Astrocyte of the spinal cord (primary cell): ENCODE results near the gene ADGRF1.

Experiments
- DNase-seq: peaks from one replicate; pipeline ENCODE4 v3.0.0; 2011; ENCODE audit warnings: low read depth, low spot score
- H3K4me3 ChIP-seq: 2 replicates; pipeline ENCODE4 v1.5.1; 2011; ENCODE audit warnings: low read depth, mild to moderate bottlenecking, low read length, moderate library complexity
- in situ Hi-C: cut with HindIII; loops from 2 replicates; pipeline ENCODE4 v1.10.0; 2017; ENCODE audit warnings: low sequenced_read_pairs
- TF ChIP-seq, protein P1 (sequence below): IDR thresholded peaks from 2 replicates; pipeline ENCODE4 v1.5.1; 2012; ENCODE audit warnings: low read depth, mild to moderate bottlenecking, low read length, inconsistent platforms

Gene ADGRF1

GRCh38 chr6:47047479-47048407, 5.6 kb upstream of the ADGRF1 start:
- peak; percentile 86 for DNase-seq
- no peak overlapping the region for H3K4me3 ChIP-seq

DNA sequence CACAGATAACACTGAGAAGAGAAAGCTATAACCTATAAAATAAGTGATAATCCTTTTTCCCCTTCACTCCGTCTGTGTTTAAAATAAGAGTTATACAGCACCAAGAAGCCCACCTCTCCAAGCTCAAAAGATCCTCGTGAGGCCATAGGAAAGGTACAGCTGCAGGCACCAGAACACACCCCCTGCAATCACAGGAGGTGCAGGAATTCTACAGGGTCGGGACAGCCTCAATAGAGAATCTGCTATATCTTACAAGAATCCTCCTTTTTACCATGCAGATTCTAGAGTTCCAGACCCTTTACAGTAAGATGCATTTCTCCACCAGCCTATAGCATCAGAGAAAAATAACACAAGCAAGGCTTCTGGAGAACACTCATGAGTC, 5.0 kb upstream of the ADGRF1 start:
- in situ Hi-C loops = no loop called here
- no peak overlapping the region for H3K4me3 ChIP-seq
- TF ChIP-seq, protein P1, sequence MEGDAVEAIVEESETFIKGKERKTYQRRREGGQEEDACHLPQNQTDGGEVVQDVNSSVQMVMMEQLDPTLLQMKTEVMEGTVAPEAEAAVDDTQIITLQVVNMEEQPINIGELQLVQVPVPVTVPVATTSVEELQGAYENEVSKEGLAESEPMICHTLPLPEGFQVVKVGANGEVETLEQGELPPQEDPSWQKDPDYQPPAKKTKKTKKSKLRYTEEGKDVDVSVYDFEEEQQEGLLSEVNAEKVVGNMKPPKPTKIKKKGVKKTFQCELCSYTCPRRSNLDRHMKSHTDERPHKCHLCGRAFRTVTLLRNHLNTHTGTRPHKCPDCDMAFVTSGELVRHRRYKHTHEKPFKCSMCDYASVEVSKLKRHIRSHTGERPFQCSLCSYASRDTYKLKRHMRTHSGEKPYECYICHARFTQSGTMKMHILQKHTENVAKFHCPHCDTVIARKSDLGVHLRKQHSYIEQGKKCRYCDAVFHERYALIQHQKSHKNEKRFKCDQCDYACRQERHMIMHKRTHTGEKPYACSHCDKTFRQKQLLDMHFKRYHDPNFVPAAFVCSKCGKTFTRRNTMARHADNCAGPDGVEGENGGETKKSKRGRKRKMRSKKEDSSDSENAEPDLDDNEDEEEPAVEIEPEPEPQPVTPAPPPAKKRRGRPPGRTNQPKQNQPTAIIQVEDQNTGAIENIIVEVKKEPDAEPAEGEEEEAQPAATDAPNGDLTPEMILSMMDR = no peak
- DNase-seq = no peak

More at GRCh38 chr6:47047479-47048407, 5.6 kb upstream of the ADGRF1 start:
- TF ChIP-seq, protein P1 = peak; percentile 79
- in situ Hi-C loops = no loop called here

DNA sequence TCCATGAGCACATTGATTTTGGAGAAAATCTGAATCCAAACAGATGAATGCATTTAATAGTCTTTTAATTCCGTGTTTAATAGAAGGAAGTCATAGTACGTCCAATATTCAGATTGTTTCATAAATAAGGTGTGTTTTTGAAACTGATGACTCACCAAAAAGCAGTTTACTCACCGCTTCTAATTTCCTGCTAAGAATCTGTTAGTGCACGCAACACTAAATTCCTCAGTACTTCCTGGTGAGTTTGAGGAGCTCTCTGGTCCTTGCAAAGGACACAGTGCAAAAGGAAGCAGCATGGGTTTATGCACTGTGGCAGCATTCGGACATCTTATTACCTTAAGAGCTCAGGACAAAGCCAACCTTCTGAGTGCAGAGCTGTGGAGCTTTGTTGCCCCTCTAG, 2.3 kb upstream of the ADGRF1 start:
- in situ Hi-C loops = no loop called here
- peak; percentile 48 for DNase-seq
- H3K4me3 ChIP-seq = no peak overlapping the region
- TF ChIP-seq, protein P1 = no peak

- H3K4me3 ChIP-seq = no peak overlapping the region
Measured at GRCh38 chr6:47043286-47043685, 1.2 kb upstream of the ADGRF1 start.

DNA sequence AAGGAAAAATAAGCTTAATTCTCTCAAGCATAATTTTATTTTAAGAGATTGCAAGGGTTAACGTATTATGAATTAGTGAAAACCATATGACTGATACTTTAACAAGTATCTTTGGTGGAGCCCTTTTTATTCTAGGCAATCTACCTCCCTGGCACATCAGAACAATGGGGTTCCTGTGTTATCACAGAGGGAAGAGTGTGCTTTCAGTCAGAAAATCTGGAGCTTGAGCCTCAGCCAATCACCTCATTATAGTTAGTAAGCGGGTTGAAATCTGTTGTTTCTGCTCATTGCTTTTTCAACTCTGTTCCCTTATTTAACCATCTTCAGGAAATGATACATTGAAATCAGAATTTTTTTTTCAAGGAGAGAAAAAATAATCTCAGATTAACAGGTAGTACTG, 391 bp downstream of the ADGRF1 start:
- H3K4me3 ChIP-seq = no peak overlapping the region
- in situ Hi-C loops = no loop called here

More at GRCh38 chr6:47043286-47043685, 1.2 kb upstream of the ADGRF1 start:
- in situ Hi-C loops = no loop called here
- no peak for DNase-seq
- TF ChIP-seq, protein P1 = no peak

DNA sequence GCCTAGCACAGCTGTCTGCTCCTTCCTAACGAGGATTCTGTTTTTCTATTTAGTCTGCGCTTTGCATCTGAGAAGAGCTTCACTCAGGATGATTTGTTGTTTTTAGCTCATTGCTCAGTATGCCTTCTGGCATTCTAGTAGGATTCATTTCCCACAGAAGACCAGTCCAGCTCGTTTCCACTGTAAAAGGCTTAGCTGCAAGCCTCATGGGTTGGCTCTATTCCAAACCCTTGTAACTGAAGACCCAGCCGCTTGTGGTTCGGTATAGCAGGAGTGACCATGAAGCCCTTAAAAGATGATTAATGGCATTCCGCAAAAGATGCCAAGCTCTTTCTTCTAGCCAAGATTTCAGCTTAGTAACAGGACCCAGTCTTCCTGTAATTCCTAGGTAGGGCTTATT, 7.2 kb downstream of the ADGRF1 start:
- H3K4me3 ChIP-seq = no peak overlapping the region
- TF ChIP-seq, protein P1 = no peak
- DNase-seq = peak; percentile 99
- in situ Hi-C loops = no loop called here

More for the DNA sequence above, 391 bp downstream of the ADGRF1 start:
- DNase-seq = no peak
- TF ChIP-seq, protein P1 = no peak
